Activated CD4-positive, alpha-beta T cell treated with anti-CD3 and anti-CD28 coated beads, Interleukin-2, amount 10 ng/mL, durations not matched to agents 7 days and 5 days (primary cell): Measurements from ENCODE around the gene MFRP. TPM values are rescaled to one million over a fixed set of nuclear protein-coding genes. Genes with fewer than 3 reads are reported as not detected.

Experiments used
- CTCF ChIA-PET: fragments of 350-600 bp; sonication (Branson Sonifier 250); formaldehyde crosslinking; loops from one replicate; lab custom pipeline; 2021; ENCODE audit warnings: antibody characterized with exemption; lab: Charles Lee
- POLR2A ChIA-PET: fragments of 350-600 bp; sonication (Branson Sonifier 250); formaldehyde crosslinking; loops from one replicate; lab custom pipeline; 2021; ENCODE audit warnings: antibody characterized with exemption; lab: Charles Lee
- DNase-seq: peaks from one replicate; pipeline ENCODE4 v3.0.0-alpha.2; 2020
- H3K27ac Mint-ChIP-seq: one replicate; pipeline ENCODE4 v1.8.0; 2021; ENCODE audit warnings: mild to moderate bottlenecking, moderate library complexity, mixed read lengths
- H3K27me3 Mint-ChIP-seq: one replicate; pipeline ENCODE4 v1.8.0; 2021; ENCODE audit warnings: mixed read lengths
- H3K36me3 Mint-ChIP-seq: one replicate; pipeline ENCODE4 v1.8.0; 2021; ENCODE audit warnings: low read depth, mixed read lengths
- H3K4me1 Mint-ChIP-seq: one replicate; pipeline ENCODE4 v1.8.0; 2021; ENCODE audit warnings: mixed read lengths
- H3K4me3 Mint-ChIP-seq: one replicate; pipeline ENCODE4 v1.8.0; 2021; ENCODE audit warnings: mild to moderate bottlenecking, moderate library complexity, mixed read lengths
- H3K9me3 Mint-ChIP-seq: one replicate; pipeline ENCODE4 v1.8.0; 2021; ENCODE audit warnings: mixed read lengths
- total RNA-seq, 2 experiments: library from RNA; stranded (reverse); gene quantifications; one replicate each; pipeline ENCODE4 v1.2.3, GENCODE V29; 2021

MFRP gene
- total RNA-seq, 2 experiments from 2014 or later: not detected

DNA sequence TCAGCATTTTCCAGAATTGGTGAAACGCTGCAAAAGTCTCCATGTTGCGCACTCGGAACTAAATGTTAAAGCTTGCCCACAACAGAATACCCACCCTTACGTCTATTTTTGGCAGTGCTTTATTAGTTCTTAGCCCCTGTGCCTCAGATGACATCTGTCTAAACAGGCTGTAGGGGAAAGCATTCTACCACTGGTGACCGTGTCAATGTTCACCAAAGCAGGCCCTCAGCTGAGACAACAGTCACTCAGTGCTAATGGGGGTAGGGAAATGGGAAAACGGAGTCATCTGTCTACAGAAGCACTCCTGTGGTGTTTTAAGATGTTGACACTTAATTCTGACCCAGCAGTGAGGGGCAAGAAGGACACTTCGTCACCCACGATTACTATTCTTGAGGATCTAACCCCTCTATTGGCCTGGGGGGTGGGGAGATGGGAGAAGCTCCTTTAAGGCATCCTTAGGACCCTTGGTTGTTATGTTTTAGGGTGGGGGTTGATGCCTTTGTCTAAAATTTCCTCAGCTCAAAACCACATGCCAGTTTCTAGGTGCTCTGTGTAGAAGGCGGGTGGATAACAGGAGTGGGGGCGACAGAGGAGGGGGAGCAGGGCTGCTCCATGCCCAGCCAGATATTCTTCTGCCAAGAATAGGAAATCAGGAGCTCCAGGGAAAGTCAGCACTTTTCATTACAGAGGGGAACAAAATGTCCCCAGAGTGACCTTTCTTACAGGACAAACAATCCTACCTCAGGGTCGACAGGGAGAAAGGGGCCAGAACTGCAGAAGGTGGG, 15.6 kb upstream of the MFRP start:
- Mint-ChIP-seq H3K4me1 (peaks cover 15% of the 10 kb centered on the region), H3K27ac (no peak overlapping the region), H3K4me3 (no peak overlapping the region), H3K9me3 (no peaks in the 10 kb centered on the region), H3K36me3 (peaks cover 2% of the 10 kb centered on the region), H3K27me3 (peaks cover 41% of the 10 kb centered on the region)
- ChIA-PET POLR2A (interaction anchor here (0.6 kb wide), 2 partner anchors 90 to 837 kb away, joined by 3 read pairs; no protein-coding TSS in a partner anchor), CTCF (interaction anchor here (1.2 to 2.2 kb wide), 5 partner anchors 8 to 1555 kb away, joined by 3 to 13 read pairs (median 3); partner anchors contain the start of gene USP2)
- DNase-seq: no peak

GRCh38 chr11:119361056-119361787, 14.7 kb upstream of the MFRP start:
- H3K27me3 Mint-ChIP-seq: peaks cover 32% of the 10 kb centered on the region
- H3K4me3 Mint-ChIP-seq: no peak overlapping the region
- peaks cover 2% of the 10 kb centered on the region for H3K36me3 Mint-ChIP-seq
- DNase-seq: no peak
- CTCF ChIA-PET: interaction anchor here (0.8 to 2.2 kb wide), 7 partner anchors 9 to 1554 kb away, joined by 3 to 13 read pairs (median 3); partner anchors contain the start of gene USP2
- H3K27ac Mint-ChIP-seq: no peak overlapping the region
- peaks cover 18% of the 10 kb centered on the region for H3K4me1 Mint-ChIP-seq
- H3K9me3 Mint-ChIP-seq: no peaks in the 10 kb centered on the region
- POLR2A ChIA-PET: interaction anchor here (0.6 kb wide), 2 partner anchors 89 to 145 kb away, joined by 3 to 6 read pairs; no protein-coding TSS in a partner anchor

DNA sequence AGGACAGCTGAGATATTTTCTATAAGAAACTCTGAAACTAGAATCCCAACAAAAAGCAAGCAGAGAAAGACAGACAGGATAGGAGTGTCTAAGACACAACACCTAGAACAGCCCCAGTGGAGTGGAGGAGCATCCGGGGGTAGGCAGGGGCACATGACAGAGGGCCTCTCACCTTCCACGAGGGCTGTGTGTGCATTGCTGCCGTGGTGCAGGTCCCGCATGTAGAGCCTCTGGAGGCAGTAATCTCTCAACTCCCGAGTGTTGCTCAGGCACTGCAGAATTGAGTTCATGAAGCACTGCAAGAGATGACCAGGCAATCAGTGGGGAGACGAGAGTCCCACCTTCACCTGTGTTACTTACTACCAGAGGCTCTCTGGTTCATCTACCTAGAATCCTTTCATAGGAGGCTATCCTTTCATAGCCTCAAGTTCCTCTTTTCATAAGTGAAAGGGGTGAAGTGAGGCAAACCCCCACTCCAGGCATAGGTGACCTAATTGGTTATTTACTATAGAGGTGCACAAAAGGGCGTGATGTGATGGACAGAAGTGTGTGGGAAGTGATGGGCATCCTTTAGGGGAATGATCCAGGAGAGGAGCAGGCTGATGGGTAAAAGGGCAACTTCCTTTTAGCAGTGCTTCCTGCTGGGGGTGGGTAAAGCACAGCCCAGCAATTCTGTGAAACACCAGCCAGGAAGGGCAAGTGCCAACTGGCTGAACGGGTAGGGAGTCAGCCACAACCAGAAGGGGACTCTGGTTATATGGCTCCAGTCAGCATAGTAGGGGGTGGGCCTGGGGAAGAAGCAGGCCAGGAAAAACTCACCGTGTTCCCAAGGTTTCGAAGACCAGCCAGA, 13.1 kb upstream of the MFRP start:
- Mint-ChIP-seq H3K27me3 (peaks cover 31% of the 10 kb centered on the region), H3K27ac (no peak overlapping the region)

DNA sequence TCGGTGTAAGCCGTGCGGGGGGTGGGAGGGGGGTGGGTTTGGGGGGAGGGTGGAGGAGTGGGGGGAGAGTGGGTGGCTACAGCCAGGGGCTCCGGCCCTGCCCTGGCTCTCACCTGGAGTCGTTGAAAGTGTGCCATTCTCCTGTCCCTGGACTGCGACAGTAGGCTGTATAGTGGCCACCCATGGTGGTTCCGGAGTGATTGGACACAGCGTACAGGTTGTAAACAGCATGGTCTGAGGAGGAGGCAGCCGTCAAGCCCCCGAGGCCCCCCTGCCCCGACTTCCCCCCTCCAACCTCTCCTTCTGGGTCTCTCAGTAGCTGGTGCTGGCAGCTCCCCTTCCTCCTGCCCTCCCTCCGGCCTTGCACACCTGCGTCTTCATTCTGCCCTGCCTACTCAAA, 10.6 kb upstream of the MFRP start:
- H3K27me3 Mint-ChIP-seq: peaks cover 29% of the 10 kb centered on the region
- ChIA-PET POLR2A (interaction anchor here (0.6 kb wide), 1 partner anchor 330 kb away, joined by 3 read pairs; no protein-coding TSS in a partner anchor), CTCF (interaction anchor here (0.6 to 5.1 kb wide), 23 partner anchors 8 to 370 kb away, joined by 3 to 99 read pairs (median 6); partner anchors contain the start of genes C1QTNF5, MFRP and USP2)
- H3K4me3 Mint-ChIP-seq: peak overlapping the region; percentile 39
- H3K9me3 Mint-ChIP-seq: no peaks in the 10 kb centered on the region
- H3K4me1 Mint-ChIP-seq: peaks cover 16% of the 10 kb centered on the region
- no peak overlapping the region for H3K27ac Mint-ChIP-seq
- DNase-seq: no peak
- H3K36me3 Mint-ChIP-seq: no peaks in the 10 kb centered on the region

More for the DNA sequence above, 13.1 kb upstream of the MFRP start:
- ChIA-PET CTCF (interaction anchor here (1.7 to 5.1 kb wide), 3 partner anchors 12 to 22 kb away, joined by 5 to 99 read pairs (median 50); partner anchors contain the start of gene MFRP), POLR2A (no interaction called here)
- Mint-ChIP-seq H3K9me3 (no peaks in the 10 kb centered on the region), H3K4me3 (no peak overlapping the region), H3K4me1 (peaks cover 19% of the 10 kb centered on the region), H3K36me3 (peaks cover 2% of the 10 kb centered on the region)
- DNase-seq: no peak

DNA sequence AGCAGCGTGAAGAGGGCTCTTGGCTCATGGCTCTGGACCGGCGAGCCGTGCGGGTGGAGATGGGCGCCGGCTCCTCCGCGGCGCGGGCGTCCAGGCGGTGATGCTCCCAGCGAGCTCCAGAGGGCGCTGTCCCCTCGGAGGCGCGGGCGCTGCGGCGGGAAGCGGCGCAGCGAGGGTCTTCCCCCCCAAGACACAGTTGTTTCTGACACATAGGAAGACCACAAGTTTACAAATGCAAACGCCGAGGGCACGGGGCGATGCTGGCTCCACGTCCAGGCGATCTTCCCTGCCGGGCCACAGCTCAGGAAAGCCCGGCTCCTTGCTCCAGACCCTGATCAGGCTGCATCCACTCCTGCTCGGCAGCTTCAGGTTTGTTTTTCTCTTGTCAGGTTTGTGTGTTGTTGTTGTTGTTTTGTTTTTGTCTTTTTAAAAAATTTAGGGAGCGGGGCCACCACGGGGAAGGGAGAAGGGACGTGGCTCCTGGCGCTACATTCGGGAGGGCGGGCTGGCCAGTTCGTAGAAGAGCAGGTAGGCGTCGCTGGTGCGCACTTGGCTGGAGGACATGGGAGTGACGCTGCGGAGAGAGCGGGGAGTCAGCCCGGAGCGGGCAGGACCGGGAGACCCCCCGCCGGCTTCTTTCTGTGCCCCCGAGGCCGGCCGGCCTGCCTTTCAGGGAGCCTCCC, 10.0 kb upstream of the MFRP start:
- peak overlapping the region; percentile 7 for H3K27ac Mint-ChIP-seq
- DNase-seq: peak; percentile 74
- H3K27me3 Mint-ChIP-seq: peaks cover 32% of the 10 kb centered on the region
- no peaks in the 10 kb centered on the region for H3K36me3 Mint-ChIP-seq
- ChIA-PET CTCF (interaction anchor here (0.6 to 5.1 kb wide), 36 partner anchors 8 to 901 kb away, joined by 3 to 99 read pairs (median 4); partner anchors contain the start of genes C1QTNF5, MFRP and USP2), POLR2A (interaction anchor here (0.6 kb wide), 1 partner anchor 330 kb away, joined by 3 read pairs; no protein-coding TSS in a partner anchor)
- H3K9me3 Mint-ChIP-seq: no peaks in the 10 kb centered on the region
- peak overlapping the region; percentile 76 for H3K4me3 Mint-ChIP-seq
- H3K4me1 Mint-ChIP-seq: peaks cover 16% of the 10 kb centered on the region

DNA sequence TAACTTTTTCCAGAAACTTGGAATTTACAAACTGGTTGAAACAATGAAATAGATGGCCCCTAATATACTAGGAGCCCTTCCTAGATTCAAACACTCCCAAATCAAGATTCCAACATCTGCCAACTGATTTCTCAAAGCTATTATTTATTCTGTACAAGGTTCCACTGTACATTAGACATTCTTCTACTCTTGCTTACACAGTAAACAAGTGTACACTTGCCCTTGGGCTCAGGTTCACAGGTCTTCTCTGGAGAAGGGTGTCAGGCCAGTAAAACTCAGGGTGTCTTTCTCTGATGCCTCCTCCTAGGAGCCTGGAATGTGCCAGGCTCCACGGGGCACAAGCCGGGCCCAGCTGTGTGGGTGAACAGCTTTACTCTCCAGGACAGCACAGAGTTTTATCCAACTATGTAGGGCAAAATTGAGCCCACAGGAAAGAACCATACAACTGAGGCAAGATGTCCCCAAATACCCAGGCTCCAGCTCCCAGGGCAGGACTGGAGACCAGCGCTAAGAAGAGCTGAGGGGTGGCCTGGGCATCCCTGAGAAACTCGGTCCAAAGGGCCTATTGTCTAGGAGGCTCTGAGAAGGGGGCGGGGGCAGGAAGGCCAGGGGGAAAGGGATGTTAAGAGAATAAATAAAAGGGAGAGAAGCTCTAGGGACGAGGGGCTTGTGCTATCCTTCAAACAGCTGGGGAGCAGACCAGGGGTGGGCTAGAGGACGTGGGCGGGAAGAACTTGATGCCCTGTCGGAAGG, 8.8 kb upstream of the MFRP start:
- Mint-ChIP-seq H3K36me3 (no peaks in the 10 kb centered on the region), H3K27me3 (peaks cover 39% of the 10 kb centered on the region), H3K4me3 (peak overlapping the region; percentile 10), H3K9me3 (no peaks in the 10 kb centered on the region), H3K4me1 (peaks cover 23% of the 10 kb centered on the region), H3K27ac (no peak overlapping the region)
- DNase-seq: no peak
- CTCF ChIA-PET: interaction anchor here (0.7 to 5.1 kb wide), 13 partner anchors 9 to 204 kb away, joined by 3 to 99 read pairs (median 11); partner anchors contain the start of genes MFRP and USP2
- POLR2A ChIA-PET: no interaction called here

- no peak overlapping the region for H3K4me3 Mint-ChIP-seq
- H3K9me3 Mint-ChIP-seq: no peaks in the 10 kb centered on the region
- H3K4me1 Mint-ChIP-seq: peaks cover 19% of the 10 kb centered on the region
- peaks cover 37% of the 10 kb centered on the region for H3K27me3 Mint-ChIP-seq
- H3K36me3 Mint-ChIP-seq: no peaks in the 10 kb centered on the region
- ChIA-PET CTCF (interaction anchor here (1.2 to 1.5 kb wide), 2 partner anchors 15 to 121 kb away, joined by 4 to 6 read pairs; no protein-coding TSS in a partner anchor), POLR2A (no interaction called here)
- no peak for DNase-seq
- no peak overlapping the region for H3K27ac Mint-ChIP-seq
These were observed 6.4 kb upstream of the MFRP start for GRCh38 chr11:119352857-119353260.

- peaks cover 14% of the 10 kb centered on the region for H3K4me1 Mint-ChIP-seq
- no peaks in the 10 kb centered on the region for H3K9me3 Mint-ChIP-seq
- CTCF ChIA-PET: interaction anchor here (0.6 kb wide), 1 partner anchor 142 kb away, joined by 6 read pairs; no protein-coding TSS in a partner anchor
These were observed 4.7 kb upstream of the MFRP start for GRCh38 chr11:119351232-119351631.

GRCh38 chr11:119350302-119350701, 3.8 kb upstream of the MFRP start:
- Mint-ChIP-seq H3K4me1 (peaks cover 11% of the 10 kb centered on the region), H3K4me3 (no peak overlapping the region), H3K36me3 (no peaks in the 10 kb centered on the region), H3K27ac (peak overlapping the region; percentile 85), H3K27me3 (peaks cover 35% of the 10 kb centered on the region), H3K9me3 (no peaks in the 10 kb centered on the region)
- DNase-seq: no peak
- ChIA-PET CTCF (interaction anchor here (1.7 kb wide), 1 partner anchor 12 kb away, joined by 6 read pairs; no protein-coding TSS in a partner anchor), POLR2A (no interaction called here)

More at GRCh38 chr11:119351232-119351631, 4.7 kb upstream of the MFRP start:
- Mint-ChIP-seq H3K27ac (no peak overlapping the region), H3K36me3 (no peaks in the 10 kb centered on the region), H3K4me3 (no peak overlapping the region), H3K27me3 (peaks cover 40% of the 10 kb centered on the region)
- POLR2A ChIA-PET: no interaction called here
- no peak for DNase-seq

GRCh38 chr11:119347940-119348605, 1.6 kb upstream of the MFRP start:
- no peak overlapping the region for H3K27ac Mint-ChIP-seq
- peaks cover 11% of the 10 kb centered on the region for H3K4me1 Mint-ChIP-seq
- CTCF ChIA-PET: interaction anchor here (1.3 to 6.6 kb wide), 4 partner anchors 9 to 22 kb away, joined by 3 to 50 read pairs (median 11); no protein-coding TSS in a partner anchor
- H3K9me3 Mint-ChIP-seq: no peaks in the 10 kb centered on the region
- peaks cover 32% of the 10 kb centered on the region for H3K27me3 Mint-ChIP-seq
- POLR2A ChIA-PET: no interaction called here
- no peaks in the 10 kb centered on the region for H3K36me3 Mint-ChIP-seq
- DNase-seq: no peak
- H3K4me3 Mint-ChIP-seq: no peak overlapping the region
